ENCODE data around the gene EMC8.

EMC8 gene

DNA sequence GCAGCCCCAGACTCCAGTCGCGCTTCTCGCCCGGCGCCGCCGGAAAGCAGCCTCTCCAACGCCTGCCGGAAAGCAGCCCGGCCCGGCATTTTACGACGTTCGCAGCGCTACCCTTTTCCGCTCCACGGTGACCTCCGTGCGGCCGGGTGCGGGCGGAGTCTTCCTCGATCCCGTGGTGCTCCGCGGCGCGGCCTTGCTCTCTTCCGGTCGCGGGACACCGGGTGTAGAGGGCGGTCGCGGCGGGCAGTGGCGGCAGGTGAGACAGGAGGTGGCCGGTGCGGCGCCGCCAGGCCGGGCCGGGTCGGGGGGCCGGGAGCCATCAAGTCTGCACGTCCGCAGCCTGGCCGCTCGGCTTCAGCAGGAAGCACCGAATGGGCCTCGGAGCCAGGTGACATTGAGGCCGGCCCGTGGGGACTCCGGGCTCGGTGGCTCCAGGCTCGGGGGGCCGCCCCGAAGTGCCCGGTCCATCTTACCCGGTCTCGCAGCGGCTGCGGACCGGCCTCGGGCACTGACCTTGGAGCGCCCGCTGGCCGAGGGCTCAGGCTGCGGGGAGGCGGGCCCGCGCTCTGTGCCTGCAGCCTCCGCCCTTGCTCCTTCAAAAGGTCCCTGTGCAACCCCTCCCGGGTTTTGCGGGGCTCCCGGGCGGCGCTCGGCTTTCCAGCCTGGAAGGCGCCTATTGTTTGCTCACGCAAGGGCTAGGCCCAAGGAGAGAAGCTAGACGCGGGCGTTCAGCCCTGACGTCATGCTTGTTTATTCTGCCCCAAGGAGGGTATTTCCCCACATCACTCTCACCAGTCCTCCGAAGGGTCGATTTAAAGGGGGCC, at the start of gene EMC8, which contains the start of gene COX4I1:
TSS of gene EMC8 (minus strand) at position 48 of the 824 bp plus-strand sequence. CDS start 249 bp downstream, outside the sequence.
TSS of gene COX4I1 (plus strand) at position 199 of the 824 bp plus-strand sequence. CDS start 1,511 bp downstream, outside the sequence.
- peak; percentile 88 for ATAC-seq (replicated peaks; ENCODE audit: extremely low read depth, poor library complexity, severe bottlenecking)
- DNase-seq (ENCODE audit: low spot score in 2 of 2) = peak; percentile 81 to 87
- Mint-ChIP-seq H3K4me1 (peaks cover 48% of the 10 kb centered on the region), H3K4me3 (peak within 1 kb of the TSS; percentile 87), H3K27ac (ENCODE audit: low read depth) (peak within 1 kb of the TSS; percentile 95), H3K27me3 (no peaks in the 10 kb centered on the region), H3K36me3 (ENCODE audit: insufficient read depth) (peaks cover 38% of the 10 kb centered on the region), H3K9me3 (no peaks in the 10 kb centered on the region)

DNA sequence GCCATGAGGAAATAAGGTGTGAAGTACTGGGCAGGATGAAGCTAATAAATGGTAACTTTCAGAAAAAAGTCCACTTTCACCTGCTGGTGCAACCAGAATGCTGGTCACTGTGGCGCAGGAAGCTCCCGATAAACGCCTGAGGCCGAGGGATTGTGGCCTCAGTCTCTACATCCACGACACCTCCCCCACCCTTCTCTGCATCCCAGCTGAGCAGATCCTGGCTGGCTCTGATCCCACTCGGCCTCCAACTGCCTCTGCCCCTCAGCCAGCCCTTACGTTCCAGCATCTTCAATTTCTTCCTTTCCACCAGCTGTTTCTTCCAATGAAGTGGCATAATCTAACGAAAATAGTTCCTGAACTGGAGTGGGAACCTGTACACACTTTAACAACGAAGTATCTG, 49.6 kb upstream of the EMC8 start:
- H3K4me1 Mint-ChIP-seq = peaks cover 7% of the 10 kb centered on the region
- DNase-seq (ENCODE audit: low spot score in 2 of 2) = no peak
- H3K27ac Mint-ChIP-seq (ENCODE audit: low read depth) = no peak overlapping the region
- peaks cover 36% of the 10 kb centered on the region for H3K27me3 Mint-ChIP-seq
- no peak overlapping the region for H3K4me3 Mint-ChIP-seq
- ATAC-seq (replicated peaks; ENCODE audit: extremely low read depth, poor library complexity, severe bottlenecking) = no peak
- no peaks in the 10 kb centered on the region for H3K9me3 Mint-ChIP-seq
- H3K36me3 Mint-ChIP-seq (ENCODE audit: insufficient read depth) = no peaks in the 10 kb centered on the region

DNA sequence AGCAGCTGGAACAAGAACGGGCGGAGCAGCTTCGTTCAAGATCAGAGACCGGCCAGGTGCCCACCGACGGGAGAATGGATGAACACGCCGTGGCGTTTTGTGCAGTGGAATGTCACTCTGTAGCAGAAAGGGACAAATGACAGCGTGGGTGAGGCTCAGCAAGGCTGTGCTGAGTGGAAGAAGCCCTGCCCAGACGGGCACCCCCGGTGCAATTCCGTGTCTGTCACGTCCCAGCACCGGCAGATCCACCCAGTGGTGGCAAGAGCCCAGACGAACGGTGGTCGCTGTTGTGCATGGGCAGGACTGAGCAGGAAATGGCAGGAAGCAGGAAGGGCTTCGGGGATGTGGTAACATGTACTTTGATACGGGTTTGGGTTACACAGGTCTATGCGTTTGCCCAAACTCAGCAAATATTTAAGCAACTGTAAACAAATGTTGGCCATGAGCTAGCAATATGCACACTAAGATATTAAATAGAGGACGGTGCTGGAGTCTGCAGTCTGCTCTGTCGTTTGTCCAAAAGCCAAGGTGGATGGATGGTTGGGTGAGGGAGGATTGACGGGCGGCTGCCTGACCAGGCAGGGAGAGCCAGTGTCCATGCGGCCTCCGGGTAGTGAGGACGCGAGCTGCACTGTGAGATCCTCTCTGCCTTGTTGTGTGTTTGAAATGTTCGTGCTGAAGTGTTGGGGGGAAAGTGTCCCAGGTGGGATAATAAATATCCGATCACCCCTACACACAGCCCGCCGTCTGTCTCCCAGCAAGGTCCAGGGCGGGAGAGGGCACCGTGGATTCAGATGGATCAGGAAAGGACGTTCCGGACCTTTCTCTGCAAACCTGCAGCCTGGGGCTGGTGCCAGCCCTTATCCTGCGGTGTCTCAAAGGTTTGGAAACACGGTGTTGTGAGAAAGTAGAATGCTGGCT, 48.6 kb upstream of the EMC8 start:
- H3K4me1 Mint-ChIP-seq = peaks cover 7% of the 10 kb centered on the region
- ATAC-seq (replicated peaks; ENCODE audit: extremely low read depth, poor library complexity, severe bottlenecking) = no peak
- H3K36me3 Mint-ChIP-seq (ENCODE audit: insufficient read depth) = no peaks in the 10 kb centered on the region
- H3K4me3 Mint-ChIP-seq = no peak overlapping the region
- H3K27me3 Mint-ChIP-seq = peaks cover 46% of the 10 kb centered on the region
- DNase-seq (ENCODE audit: low spot score in 2 of 2) = no peak
- H3K27ac Mint-ChIP-seq (ENCODE audit: low read depth) = no peak overlapping the region
- H3K9me3 Mint-ChIP-seq = no peaks in the 10 kb centered on the region

DNA sequence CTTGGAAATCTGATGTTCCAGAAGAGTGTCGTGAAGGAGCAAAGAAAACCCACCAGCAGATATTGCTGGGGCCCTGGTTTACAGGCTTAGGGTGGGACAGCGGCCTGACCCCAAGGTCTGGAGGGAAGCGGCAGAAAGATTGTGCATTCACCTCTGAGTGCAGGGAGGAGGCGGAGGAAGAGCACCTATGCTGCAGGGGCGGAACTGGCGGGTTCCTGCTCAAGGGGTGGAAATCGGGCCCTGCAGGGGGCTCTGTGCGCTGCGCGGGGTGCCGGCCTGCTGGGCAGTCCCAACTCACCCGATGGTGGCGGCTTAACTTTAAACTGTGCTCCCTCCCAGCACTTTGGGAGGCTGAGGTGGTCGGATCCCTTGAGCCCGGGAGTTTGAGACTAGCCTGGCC, 47.7 kb upstream of the EMC8 start:
- H3K9me3 Mint-ChIP-seq = no peaks in the 10 kb centered on the region
- no peaks in the 10 kb centered on the region for H3K36me3 Mint-ChIP-seq (ENCODE audit: insufficient read depth)
- DNase-seq (ENCODE audit: low spot score in 2 of 2) (no peak), ATAC-seq (replicated peaks; ENCODE audit: extremely low read depth, poor library complexity, severe bottlenecking) (no peak)
- no peak overlapping the region for H3K4me3 Mint-ChIP-seq
- peaks cover 7% of the 10 kb centered on the region for H3K4me1 Mint-ChIP-seq
- peaks cover 51% of the 10 kb centered on the region for H3K27me3 Mint-ChIP-seq
- H3K27ac Mint-ChIP-seq (ENCODE audit: low read depth) = no peak overlapping the region

DNA sequence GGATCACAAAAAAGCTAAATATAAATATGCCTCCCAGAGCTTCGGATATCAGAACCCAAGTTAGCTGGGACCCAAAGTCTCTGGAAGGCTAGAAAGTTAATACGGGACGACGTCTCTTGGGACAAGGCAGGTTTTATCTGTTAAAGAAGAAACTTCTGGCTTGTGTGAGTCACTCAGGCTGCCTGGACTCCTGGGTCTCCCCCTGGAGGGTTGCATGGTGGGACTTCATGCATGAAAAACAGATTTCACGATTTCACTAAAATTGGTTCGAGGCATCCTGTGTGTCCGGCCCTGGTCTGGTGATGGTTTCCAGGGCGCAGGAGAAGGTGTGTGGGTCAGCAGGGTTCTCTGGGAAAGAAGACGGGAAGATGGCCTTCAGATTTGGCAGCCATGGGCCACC, 47.1 kb upstream of the EMC8 start:
- Mint-ChIP-seq H3K27ac (ENCODE audit: low read depth) (no peak overlapping the region), H3K27me3 (peaks cover 52% of the 10 kb centered on the region), H3K9me3 (no peaks in the 10 kb centered on the region), H3K4me3 (no peak overlapping the region), H3K36me3 (ENCODE audit: insufficient read depth) (no peaks in the 10 kb centered on the region), H3K4me1 (peaks cover 7% of the 10 kb centered on the region)
- no peak for DNase-seq (ENCODE audit: low spot score in 2 of 2)
- no peak for ATAC-seq (replicated peaks; ENCODE audit: extremely low read depth, poor library complexity, severe bottlenecking)

DNA sequence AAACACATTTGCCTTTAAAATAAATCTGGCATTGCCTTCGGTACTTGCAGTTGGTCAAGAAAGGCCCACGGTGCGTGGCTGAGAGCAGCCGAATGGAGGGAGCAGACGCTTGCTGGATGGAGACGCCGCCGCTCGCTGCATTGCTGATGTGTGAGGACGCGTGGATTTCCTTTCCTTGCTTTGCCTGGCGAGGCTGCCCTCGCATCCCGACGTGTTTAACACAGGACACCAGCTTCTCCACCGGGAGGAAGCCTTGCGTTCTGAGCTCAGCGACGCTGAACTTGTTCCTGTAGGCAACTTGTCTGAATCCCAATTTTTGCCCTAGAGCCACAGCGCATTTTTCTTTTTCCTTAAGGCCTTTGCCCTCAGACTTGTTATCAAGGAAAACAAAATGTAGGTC, 45.9 kb upstream of the EMC8 start:
- peaks cover 60% of the 10 kb centered on the region for H3K27me3 Mint-ChIP-seq
- H3K36me3 Mint-ChIP-seq (ENCODE audit: insufficient read depth) = no peaks in the 10 kb centered on the region
- ATAC-seq (replicated peaks; ENCODE audit: extremely low read depth, poor library complexity, severe bottlenecking) (no peak), DNase-seq (ENCODE audit: low spot score in 2 of 2) (no peak)
- peaks cover 7% of the 10 kb centered on the region for H3K4me1 Mint-ChIP-seq
- H3K4me3 Mint-ChIP-seq = no peak overlapping the region
- no peak overlapping the region for H3K27ac Mint-ChIP-seq (ENCODE audit: low read depth)
- H3K9me3 Mint-ChIP-seq = no peaks in the 10 kb centered on the region

DNA sequence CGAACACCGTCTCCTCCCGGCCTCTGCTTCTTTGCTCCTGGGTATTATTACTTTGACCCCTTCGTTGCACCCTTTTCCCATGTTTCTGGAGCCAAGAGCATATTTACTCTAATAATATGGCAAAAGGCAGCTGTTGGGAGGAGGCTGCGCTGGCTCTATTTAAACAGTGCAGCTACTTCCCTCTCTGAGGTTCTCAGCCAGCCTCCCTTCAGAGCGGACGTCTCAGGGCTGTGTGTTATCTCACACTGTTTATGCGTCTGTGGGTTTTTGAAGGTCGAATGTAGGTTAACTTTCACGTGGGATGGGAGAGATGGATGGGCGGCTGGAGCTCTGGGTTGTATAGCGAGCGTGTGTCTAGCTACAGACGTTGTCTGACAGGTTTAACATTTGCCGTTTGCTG, 45.4 kb upstream of the EMC8 start:
- no peaks in the 10 kb centered on the region for H3K36me3 Mint-ChIP-seq (ENCODE audit: insufficient read depth)

DNA sequence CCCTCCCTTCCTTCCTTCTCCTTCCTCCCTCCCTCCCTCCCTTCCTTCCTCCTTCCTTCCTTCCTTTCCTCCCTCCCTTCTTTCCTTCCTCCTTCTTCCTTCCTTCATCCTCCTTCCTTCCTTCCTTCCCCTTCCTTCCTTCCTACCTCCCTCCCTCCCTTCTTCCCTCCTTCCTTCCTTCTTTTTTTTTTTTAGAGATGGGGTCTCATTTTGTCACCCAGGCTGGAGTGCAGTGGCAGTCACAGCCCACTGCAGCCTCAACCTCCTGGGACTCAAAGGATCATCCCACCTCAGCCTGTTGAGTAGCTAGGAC, 44.8 kb upstream of the EMC8 start:
- H3K9me3 Mint-ChIP-seq = no peaks in the 10 kb centered on the region
- ATAC-seq (replicated peaks; ENCODE audit: extremely low read depth, poor library complexity, severe bottlenecking) (no peak), DNase-seq (ENCODE audit: low spot score in 2 of 2) (no peak)
- H3K27me3 Mint-ChIP-seq = peaks cover 72% of the 10 kb centered on the region
- no peaks in the 10 kb centered on the region for H3K36me3 Mint-ChIP-seq (ENCODE audit: insufficient read depth)
- H3K4me1 Mint-ChIP-seq = peaks cover 7% of the 10 kb centered on the region
- no peak overlapping the region for H3K4me3 Mint-ChIP-seq
- no peak overlapping the region for H3K27ac Mint-ChIP-seq (ENCODE audit: low read depth)

More for the DNA sequence above, 45.4 kb upstream of the EMC8 start:
- peaks cover 7% of the 10 kb centered on the region for H3K4me1 Mint-ChIP-seq
- no peak for DNase-seq (ENCODE audit: low spot score in 2 of 2)
- no peak overlapping the region for H3K4me3 Mint-ChIP-seq
- no peaks in the 10 kb centered on the region for H3K9me3 Mint-ChIP-seq
- H3K27ac Mint-ChIP-seq (ENCODE audit: low read depth) = no peak overlapping the region
- peaks cover 65% of the 10 kb centered on the region for H3K27me3 Mint-ChIP-seq
- peak; percentile 56 for ATAC-seq (replicated peaks; ENCODE audit: extremely low read depth, poor library complexity, severe bottlenecking)

DNA sequence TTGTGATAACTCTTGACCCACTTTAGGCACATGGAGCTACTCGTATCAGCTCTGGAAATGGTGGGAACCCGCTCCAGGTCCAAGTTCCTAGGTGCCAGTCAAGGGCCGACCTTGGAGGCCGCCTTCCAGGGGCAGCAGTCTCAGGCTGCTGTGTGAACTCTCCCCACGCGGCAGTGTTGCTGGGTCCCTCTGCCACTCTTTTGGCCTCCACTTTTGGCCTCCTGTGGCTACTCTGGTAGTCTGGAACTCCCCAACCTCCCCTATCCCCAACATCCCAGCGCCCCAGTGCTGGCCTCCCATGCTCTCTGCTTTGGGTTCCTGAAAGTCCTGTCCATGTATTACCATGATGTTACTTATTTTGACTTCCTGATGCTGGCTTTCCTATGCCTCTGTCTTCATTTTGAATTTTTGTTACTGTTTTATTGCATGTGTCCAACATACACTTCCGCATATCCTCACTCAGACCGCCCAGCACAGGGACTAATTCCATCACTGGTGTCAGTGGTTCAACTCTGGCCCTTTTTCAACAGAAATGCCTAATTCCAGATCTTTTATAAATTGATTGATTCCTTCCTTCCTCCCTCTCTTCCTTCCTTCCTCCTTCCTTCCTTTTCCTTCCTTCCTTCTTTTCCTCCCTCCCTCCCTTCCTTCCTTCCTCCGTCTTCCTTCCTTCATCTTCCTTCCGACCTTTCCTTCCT, 44.3 kb upstream of the EMC8 start:
- Mint-ChIP-seq H3K36me3 (ENCODE audit: insufficient read depth) (no peaks in the 10 kb centered on the region), H3K27me3 (peaks cover 77% of the 10 kb centered on the region), H3K4me1 (peaks cover 7% of the 10 kb centered on the region), H3K9me3 (no peaks in the 10 kb centered on the region), H3K4me3 (no peak overlapping the region), H3K27ac (ENCODE audit: low read depth) (no peak overlapping the region)
- DNase-seq (ENCODE audit: low spot score in 2 of 2) (no peak), ATAC-seq (replicated peaks; ENCODE audit: extremely low read depth, poor library complexity, severe bottlenecking) (no peak)

DNA sequence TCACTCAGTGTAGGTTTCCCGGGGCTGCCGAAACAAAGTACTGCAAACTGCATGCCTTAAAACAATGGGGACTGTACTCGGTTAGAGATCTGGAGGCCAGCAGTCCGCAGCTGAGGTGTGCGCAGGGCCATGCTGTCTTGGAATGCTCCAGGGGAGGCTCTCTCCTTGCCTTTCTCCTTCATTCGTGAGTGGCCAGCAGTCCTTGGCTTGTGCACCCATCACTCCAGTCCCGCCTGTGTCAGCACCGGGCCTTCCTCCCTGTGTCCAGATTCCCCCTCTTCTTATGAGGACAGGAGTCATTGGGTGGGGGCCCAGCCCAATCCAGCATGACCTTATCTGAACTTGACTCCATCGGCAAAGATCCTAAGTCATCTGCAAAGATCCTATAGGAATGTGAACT, 43.5 kb upstream of the EMC8 start:
- peaks cover 76% of the 10 kb centered on the region for H3K27me3 Mint-ChIP-seq
- no peak overlapping the region for H3K27ac Mint-ChIP-seq (ENCODE audit: low read depth)
- DNase-seq (ENCODE audit: low spot score in 2 of 2) (no peak), ATAC-seq (replicated peaks; ENCODE audit: extremely low read depth, poor library complexity, severe bottlenecking) (no peak)
- H3K4me3 Mint-ChIP-seq = no peak overlapping the region
- H3K36me3 Mint-ChIP-seq (ENCODE audit: insufficient read depth) = no peaks in the 10 kb centered on the region
- no peaks in the 10 kb centered on the region for H3K9me3 Mint-ChIP-seq
- H3K4me1 Mint-ChIP-seq = peaks cover 7% of the 10 kb centered on the region

DNA sequence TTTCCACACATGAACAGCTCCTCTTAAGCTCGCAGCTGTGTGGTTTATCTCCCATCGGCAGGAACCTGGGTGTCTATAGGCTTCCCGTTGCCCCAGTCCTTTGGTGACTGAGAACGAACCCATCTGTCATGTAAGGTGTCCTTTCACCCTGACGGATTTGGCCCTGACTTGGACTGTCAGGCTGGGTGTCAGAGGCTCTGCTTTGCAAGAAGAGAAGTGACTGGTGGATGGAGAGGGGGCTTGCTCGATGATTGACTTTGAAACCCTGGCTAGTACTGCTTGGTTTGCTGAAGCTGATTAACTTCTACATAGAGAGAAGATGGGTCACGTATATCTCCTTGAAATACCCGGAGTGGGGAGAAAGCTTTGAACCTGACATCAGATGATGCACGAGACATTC, 43.1 kb upstream of the EMC8 start:
- H3K27me3 Mint-ChIP-seq = peaks cover 75% of the 10 kb centered on the region
- DNase-seq (ENCODE audit: low spot score in 2 of 2) = no peak
- no peak overlapping the region for H3K27ac Mint-ChIP-seq (ENCODE audit: low read depth)
- peaks cover 7% of the 10 kb centered on the region for H3K4me1 Mint-ChIP-seq
- no peak for ATAC-seq (replicated peaks; ENCODE audit: extremely low read depth, poor library complexity, severe bottlenecking)
- H3K36me3 Mint-ChIP-seq (ENCODE audit: insufficient read depth) = no peaks in the 10 kb centered on the region
- H3K4me3 Mint-ChIP-seq = no peak overlapping the region
- H3K9me3 Mint-ChIP-seq = no peaks in the 10 kb centered on the region

DNA sequence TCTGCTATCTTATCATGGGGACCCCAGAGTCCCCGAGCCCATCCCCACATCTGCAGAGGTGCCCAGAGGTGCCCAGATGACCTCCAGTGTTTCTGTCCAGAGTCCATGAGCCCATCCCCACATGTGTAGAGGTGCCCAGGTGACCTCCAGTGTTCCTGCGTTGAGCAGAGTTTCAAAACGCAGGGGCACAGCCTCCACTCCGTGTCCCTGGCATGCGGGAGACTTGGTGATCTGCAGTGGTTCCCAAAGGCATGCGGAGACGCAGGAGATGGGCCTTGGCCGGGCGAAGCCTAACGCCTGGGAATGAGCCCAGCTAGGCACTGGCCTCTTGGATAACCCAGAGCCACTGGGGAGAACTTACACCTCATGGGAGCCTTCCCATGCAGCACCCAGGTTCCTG, 41.5 kb upstream of the EMC8 start:
- Mint-ChIP-seq H3K36me3 (ENCODE audit: insufficient read depth) (no peaks in the 10 kb centered on the region), H3K4me3 (no peak overlapping the region), H3K27me3 (peaks cover 72% of the 10 kb centered on the region), H3K27ac (ENCODE audit: low read depth) (no peak overlapping the region), H3K9me3 (no peaks in the 10 kb centered on the region), H3K4me1 (peaks cover 7% of the 10 kb centered on the region)
- ATAC-seq (replicated peaks; ENCODE audit: extremely low read depth, poor library complexity, severe bottlenecking) = no peak
- DNase-seq (ENCODE audit: low spot score in 2 of 2) = no peak
